GM12873 (cell line): ENCODE measurements around the gene HSD11B1.

Experiments
- CTCF ChIP-seq: IDR thresholded peaks from 2 replicates; pipeline ENCODE4 v1.5.1; 2012; ENCODE audit warnings: low read depth, mild to moderate bottlenecking, moderate library complexity, low read length, control low read depth; ENCODE audit not compliant: insufficient read depth; ENCODE audit errors: missing control alignments

Gene HSD11B1

GRCh38 chr1:209675565-209676154 is 29.0 kb upstream of the HSD11B1 start:
- TF ChIP-seq CTCF, result no peak

GRCh38 chr1:209678981-209679539 is 25.6 kb upstream of the HSD11B1 start:
- no peak for TF ChIP-seq CTCF

GRCh38 chr1:209685821-209686220 is 18.8 kb upstream of the HSD11B1 start:
- no peak for TF ChIP-seq CTCF

- TF ChIP-seq CTCF, result no peak
Measured at GRCh38 chr1:209686322-209686721, 18.3 kb upstream of the HSD11B1 start.

GRCh38 chr1:209688746-209689234 is 15.9 kb upstream of the HSD11B1 start:
- no peak for TF ChIP-seq CTCF

- no peak for TF ChIP-seq CTCF
Measured at GRCh38 chr1:209689477-209689876, 15.2 kb upstream of the HSD11B1 start.

- no peak for TF ChIP-seq CTCF
Measured at GRCh38 chr1:209691237-209691636, 13.4 kb upstream of the HSD11B1 start.

- no peak for TF ChIP-seq CTCF
Measured at GRCh38 chr1:209692296-209692695, 12.3 kb upstream of the HSD11B1 start.
